Transverse colon (tissue), 4 donors: ENCODE measurements around the gene ARHGAP31.

ENCODE experiments used
- CTCF ChIP-seq, 5 experiments: fragments of 200-600 bp in 3 of 5; fragments of 450-650 bp in 2 of 5; sonication (generic) in 3 of 5; IDR thresholded peaks; 1 replicate in 2 of 5; 2 replicates in 3 of 5; pipeline ENCODE4 v1.5.1; 2016 to 2017; ENCODE audit warnings: antibody characterized with exemption in 5 of 5, inconsistent platforms in 3 of 5, mild to moderate bottlenecking in 2 of 5, moderate library complexity in 1 of 5
- EP300 ChIP-seq: sonication (generic); formaldehyde crosslinking; IDR thresholded peaks from one replicate; pipeline ENCODE4 v1.6.1; 2017; ENCODE audit warnings: antibody characterized with exemption, low read depth
- POLR2A ChIP-seq: fragments of 450-650 bp; IDR thresholded peaks from one replicate; pipeline ENCODE4 v1.6.1; 2016; ENCODE audit warnings: antibody characterized with exemption, mild to moderate bottlenecking, moderate library complexity
- POLR2AphosphoS5 ChIP-seq, 3 donors: sonication (generic); formaldehyde crosslinking; IDR thresholded peaks; one replicate each; pipeline ENCODE4 v1.6.1; 2016; ENCODE audit warnings: antibody characterized with exemption in 3 of 3

- no peak for TF ChIP-seq POLR2AphosphoS5 (IDR thresholded peaks at IDR 0.05)
- TF ChIP-seq CTCF (IDR thresholded peaks at IDR 0.05) = no peak
- TF ChIP-seq POLR2A = no peak
- TF ChIP-seq EP300 = no peak
These were observed 15.4 kb downstream of the ARHGAP31 start for GRCh38 chr3:119309591-119309990.
